ENCODE results near the gene YWHAG. TPM values are rescaled to one million over a fixed set of nuclear protein-coding genes. Genes with fewer than 3 reads are reported as not detected.

The YWHAG gene
- total RNA-seq, 2 experiments from 2014 or later = 138 to 143 TPM

DNA sequence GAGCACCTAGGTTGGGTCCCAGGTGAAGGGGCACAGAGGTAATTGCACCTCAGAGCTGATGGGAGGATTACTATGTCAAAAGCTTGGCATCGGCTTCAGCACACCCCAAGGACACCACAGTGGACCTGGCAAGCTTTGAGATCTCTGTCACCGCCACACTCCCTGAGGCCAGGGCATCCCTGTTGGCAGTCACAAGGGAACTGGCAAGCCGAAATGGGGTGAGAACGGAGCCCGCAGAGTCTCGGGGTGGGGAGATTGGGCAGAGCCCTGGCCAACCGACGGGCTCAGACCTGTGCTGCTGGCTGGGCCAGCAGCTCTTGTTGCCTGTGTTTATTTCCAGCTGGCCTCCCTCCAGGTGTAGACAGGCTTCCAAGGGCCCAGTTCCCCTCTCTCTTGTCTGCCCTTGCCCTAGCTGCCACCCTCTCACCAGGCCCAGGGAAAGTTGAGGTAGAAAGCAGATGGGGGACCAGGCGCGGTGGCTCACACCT, 53.9 kb downstream of the YWHAG start:
- DNase-seq (no peak), ATAC-seq (no peak)
- intact Hi-C loops (cut with micrococcal nuclease) = no loop called here
- H3K4me3 Mint-ChIP-seq = peak overlapping the region; percentile 92
- peaks cover 14% of the 10 kb centered on the region for H3K36me3 Mint-ChIP-seq (ENCODE audit: low read depth)
- peaks cover 15% of the 10 kb centered on the region for H3K4me1 Mint-ChIP-seq (ENCODE audit: low read depth)
- H3K27ac Mint-ChIP-seq = no peak overlapping the region
- H3K27me3 Mint-ChIP-seq = peaks cover 4% of the 10 kb centered on the region
- ChIA-PET CTCF (interaction anchor here (0.8 to 8.3 kb wide), 4 partner anchors 9 to 128 kb away, joined by 3 to 55 read pairs (median 14); no protein-coding TSS in a partner anchor), POLR2A (interaction anchor here (0.5 to 1.5 kb wide), 3 partner anchors 9 to 20 kb away, joined by 3 read pairs; no protein-coding TSS in a partner anchor)
- H3K9me3 Mint-ChIP-seq = no peaks in the 10 kb centered on the region
- TF ChIP-seq, protein P1, sequence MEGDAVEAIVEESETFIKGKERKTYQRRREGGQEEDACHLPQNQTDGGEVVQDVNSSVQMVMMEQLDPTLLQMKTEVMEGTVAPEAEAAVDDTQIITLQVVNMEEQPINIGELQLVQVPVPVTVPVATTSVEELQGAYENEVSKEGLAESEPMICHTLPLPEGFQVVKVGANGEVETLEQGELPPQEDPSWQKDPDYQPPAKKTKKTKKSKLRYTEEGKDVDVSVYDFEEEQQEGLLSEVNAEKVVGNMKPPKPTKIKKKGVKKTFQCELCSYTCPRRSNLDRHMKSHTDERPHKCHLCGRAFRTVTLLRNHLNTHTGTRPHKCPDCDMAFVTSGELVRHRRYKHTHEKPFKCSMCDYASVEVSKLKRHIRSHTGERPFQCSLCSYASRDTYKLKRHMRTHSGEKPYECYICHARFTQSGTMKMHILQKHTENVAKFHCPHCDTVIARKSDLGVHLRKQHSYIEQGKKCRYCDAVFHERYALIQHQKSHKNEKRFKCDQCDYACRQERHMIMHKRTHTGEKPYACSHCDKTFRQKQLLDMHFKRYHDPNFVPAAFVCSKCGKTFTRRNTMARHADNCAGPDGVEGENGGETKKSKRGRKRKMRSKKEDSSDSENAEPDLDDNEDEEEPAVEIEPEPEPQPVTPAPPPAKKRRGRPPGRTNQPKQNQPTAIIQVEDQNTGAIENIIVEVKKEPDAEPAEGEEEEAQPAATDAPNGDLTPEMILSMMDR (IDR thresholded peaks at IDR 0.05) = no peak

DNA sequence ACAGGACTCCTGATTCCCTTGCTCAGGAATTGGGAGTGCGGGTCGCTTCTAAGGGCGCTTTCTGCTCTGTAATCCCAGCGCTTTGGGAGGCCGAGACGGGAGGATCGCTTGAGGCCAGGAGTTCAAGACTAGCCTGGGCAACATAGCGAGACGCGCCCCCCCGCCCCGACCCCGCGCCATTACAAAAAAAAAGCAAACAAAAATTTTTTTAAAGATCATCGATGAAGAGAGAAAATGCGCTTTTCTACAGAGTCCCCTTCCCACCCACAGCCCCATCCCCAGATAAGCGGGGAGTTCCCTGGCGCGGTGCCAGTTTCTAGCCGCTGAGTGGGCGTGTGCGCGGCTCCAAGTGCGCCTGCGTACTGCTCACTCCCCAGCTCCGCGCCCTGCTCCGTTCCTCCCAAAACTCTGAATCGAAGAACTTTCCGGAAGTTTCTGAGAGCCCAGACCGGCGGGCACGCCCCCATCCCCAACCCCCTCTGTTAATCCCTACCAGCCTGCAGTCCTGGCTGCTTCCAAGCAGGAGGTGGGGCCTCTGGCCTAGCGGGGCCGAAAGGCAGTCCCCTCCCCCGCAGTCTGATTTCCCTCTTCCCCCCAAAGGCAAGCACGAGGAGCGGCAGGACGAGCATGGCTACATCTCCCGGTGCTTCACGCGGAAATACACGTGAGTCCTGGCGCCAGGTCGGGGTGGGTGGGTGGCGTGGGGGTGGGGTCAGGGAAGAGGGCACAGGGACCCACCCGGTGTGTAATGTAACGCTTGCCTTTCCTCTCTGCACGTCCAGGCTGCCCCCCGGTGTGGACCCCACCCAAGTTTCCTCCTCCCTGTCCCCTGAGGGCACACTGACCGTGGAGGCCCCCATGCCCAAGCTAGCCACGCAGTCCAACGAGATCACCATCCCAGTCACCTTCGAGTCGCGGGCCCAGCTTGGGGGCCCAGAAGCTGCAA, 55.3 kb downstream of the YWHAG start:
- H3K27ac Mint-ChIP-seq = peak overlapping the region; percentile 94
- ChIA-PET CTCF (interaction anchor here (0.8 to 8.3 kb wide), 4 partner anchors 10 to 125 kb away, joined by 4 to 55 read pairs (median 14); no protein-coding TSS in a partner anchor), POLR2A (interaction anchor here (0.8 to 1.7 kb wide), 2 partner anchors 9 to 11 kb away, joined by 3 to 4 read pairs; no protein-coding TSS in a partner anchor)
- DNase-seq (peak; percentile 77), ATAC-seq (peak; percentile 69)
- TF ChIP-seq, protein P1 (IDR thresholded peaks at IDR 0.05) = no peak
- H3K36me3 Mint-ChIP-seq (ENCODE audit: low read depth) = peaks cover 14% of the 10 kb centered on the region
- H3K9me3 Mint-ChIP-seq = no peaks in the 10 kb centered on the region
- intact Hi-C loops (cut with micrococcal nuclease) = no loop called here
- H3K4me3 Mint-ChIP-seq = peak overlapping the region; percentile 92
- H3K27me3 Mint-ChIP-seq = peaks cover 4% of the 10 kb centered on the region
- H3K4me1 Mint-ChIP-seq (ENCODE audit: low read depth) = peaks cover 15% of the 10 kb centered on the region

DNA sequence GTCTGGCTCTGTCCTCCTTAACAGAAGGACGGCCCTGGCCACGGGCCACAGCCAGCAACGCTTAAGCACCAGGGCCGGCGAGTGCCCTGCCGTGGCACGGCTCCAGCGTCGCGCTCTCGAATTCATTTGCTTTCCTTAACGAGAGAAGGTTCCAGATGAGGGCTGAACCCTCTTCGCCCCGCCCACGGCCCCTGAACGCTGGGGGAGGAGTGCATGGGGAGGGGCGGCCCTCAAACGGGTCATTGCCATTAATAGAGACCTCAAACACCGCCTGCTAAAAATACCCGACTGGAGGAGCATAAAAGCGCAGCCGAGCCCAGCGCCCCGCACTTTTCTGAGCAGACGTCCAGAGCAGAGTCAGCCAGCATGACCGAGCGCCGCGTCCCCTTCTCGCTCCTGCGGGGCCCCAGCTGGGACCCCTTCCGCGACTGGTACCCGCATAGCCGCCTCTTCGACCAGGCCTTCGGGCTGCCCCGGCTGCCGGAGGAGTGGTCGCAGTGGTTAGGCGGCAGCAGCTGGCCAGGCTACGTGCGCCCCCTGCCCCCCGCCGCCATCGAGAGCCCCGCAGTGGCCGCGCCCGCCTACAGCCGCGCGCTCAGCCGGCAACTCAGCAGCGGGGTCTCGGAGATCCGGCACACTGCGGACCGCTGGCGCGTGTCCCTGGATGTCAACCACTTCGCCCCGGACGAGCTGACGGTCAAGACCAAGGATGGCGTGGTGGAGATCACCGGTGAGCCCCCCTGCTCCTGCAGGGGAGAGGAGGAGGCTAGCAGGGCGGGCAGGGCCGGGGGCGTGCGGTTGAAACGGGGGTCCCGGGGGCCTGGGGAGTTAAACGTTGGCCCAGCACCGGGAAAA, 56.2 kb downstream of the YWHAG start, which contains the start of gene HSPB1:
HSPB1 (plus strand) TSS at position 327 of the 855 bp plus-strand sequence; CDS start at position 367, 40 bp downstream.
- CTCF ChIA-PET = interaction anchor here (0.8 to 8.3 kb wide), 5 partner anchors 11 to 124 kb away, joined by 3 to 55 read pairs (median 4); no protein-coding TSS in a partner anchor
- TF ChIP-seq, protein P1 (IDR thresholded peaks at IDR 0.05) = no peak
- Mint-ChIP-seq H3K27ac (peak within 1 kb of the TSS; percentile 94), H3K4me3 (peak within 1 kb of the TSS; percentile 92), H3K4me1 (ENCODE audit: low read depth) (peaks cover 15% of the 10 kb centered on the region), H3K27me3 (peaks cover 4% of the 10 kb centered on the region), H3K36me3 (ENCODE audit: low read depth) (peaks cover 14% of the 10 kb centered on the region), H3K9me3 (no peaks in the 10 kb centered on the region)
- ATAC-seq = peak; percentile 52
- DNase-seq = peak; percentile 74
- POLR2A ChIA-PET = interaction anchor here (0.8 to 1.7 kb wide), 2 partner anchors 10 kb away, joined by 3 to 4 read pairs; no protein-coding TSS in a partner anchor
- intact Hi-C loops (cut with micrococcal nuclease) = no loop called here

DNA sequence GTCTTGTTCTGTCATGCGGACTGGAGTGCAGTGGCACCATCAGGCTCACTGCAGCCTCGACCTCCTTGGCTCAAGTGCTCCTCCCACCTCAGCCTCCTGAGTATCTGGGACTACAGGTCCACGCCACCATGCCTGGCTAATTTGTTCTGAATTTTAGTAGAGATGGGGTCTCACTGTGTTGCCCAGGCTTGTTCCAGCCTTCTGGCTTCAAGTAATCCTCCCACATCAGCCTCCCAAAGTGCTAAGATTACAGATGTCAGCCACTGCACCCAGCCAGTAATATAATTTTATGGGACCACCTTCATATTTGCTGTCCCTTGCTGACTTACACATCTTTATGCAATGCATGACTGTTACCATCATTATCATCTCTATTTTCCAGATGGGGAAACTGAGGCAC, 57.8 kb downstream of the YWHAG start:
- intact Hi-C loops (cut with micrococcal nuclease) = no loop called here
- CTCF ChIA-PET = interaction anchor here (1.7 to 8.3 kb wide), 2 partner anchors 10 to 13 kb away, joined by 6 to 55 read pairs; no protein-coding TSS in a partner anchor
- H3K36me3 Mint-ChIP-seq (ENCODE audit: low read depth) = peaks cover 14% of the 10 kb centered on the region
- H3K27ac Mint-ChIP-seq = no peak overlapping the region
- H3K9me3 Mint-ChIP-seq = no peaks in the 10 kb centered on the region
- no peak overlapping the region for H3K4me3 Mint-ChIP-seq
- H3K27me3 Mint-ChIP-seq = peaks cover 4% of the 10 kb centered on the region
- POLR2A ChIA-PET = no interaction called here
- ATAC-seq (no peak), DNase-seq (no peak)
- H3K4me1 Mint-ChIP-seq (ENCODE audit: low read depth) = peaks cover 15% of the 10 kb centered on the region
- TF ChIP-seq, protein P1 (IDR thresholded peaks at IDR 0.05) = no peak

All from activated CD8-positive, alpha-beta T cell treated with anti-CD3 and anti-CD28 coated beads for 36 hours (primary cell).